ENCODE data around the gene RGPD4. TPM values are rescaled to one million over a fixed set of nuclear protein-coding genes. Genes with fewer than 3 reads are reported as not detected.

Gene RGPD4
- total RNA-seq, 1 experiment from 2014 or later, result 0.07 TPM

DNA sequence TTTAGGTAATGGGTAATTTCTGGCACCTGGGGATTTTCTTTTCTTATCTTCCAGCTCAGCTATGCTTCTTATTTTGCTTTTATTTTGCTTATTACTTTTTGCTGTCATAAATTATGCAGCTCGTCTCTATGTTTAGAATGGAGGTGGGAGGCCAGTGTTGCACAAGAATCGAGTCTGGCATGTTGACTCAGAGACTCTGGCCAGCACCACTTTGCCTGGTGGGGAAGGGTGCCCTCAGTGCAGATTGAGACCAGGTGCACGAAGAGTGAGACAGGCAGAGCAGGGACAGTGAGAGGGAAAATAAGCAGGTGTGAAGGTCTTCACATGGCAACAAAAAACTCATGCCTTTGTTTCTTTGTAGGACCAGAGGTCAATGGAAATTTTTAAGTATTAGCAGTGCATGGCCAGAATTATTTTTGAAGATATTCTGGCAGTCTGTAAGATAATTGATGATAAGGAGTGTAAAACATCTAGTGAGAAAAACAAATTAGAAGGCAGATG lies 100.4 kb downstream of the RGPD4 start:
- Histone ChIP-seq H3K4me2 (ENCODE audit: low read length) (no peak overlapping the region), H3K79me2 (ENCODE audit: insufficient read depth, low read length) (no peaks in the 10 kb centered on the region), H3K27ac (ENCODE audit: low read depth, low read length) (no peak overlapping the region), H3K9me3 (ENCODE audit: control insufficient read depth in 1 of 2, insufficient read depth in 1 of 2, low read depth in 1 of 2, low read length in 2 of 2) (peaks cover 0 to 8% of the 10 kb centered on the region in 2 experiments; a peak in 2 of 4 replicates), H3K4me1 (ENCODE audit: control insufficient read depth in 1 of 2, insufficient read depth in 2 of 2, low read length in 2 of 2) (no peaks in the 10 kb centered on the region), H3K9me2 (ENCODE audit: insufficient read depth) (no peaks in the 10 kb centered on the region), H3K9ac (ENCODE audit: low read length) (no peak overlapping the region), H3K4me3 (replicated peaks in 1 of 2; ENCODE audit: low read depth in 1 of 2, low read length in 2 of 2) (no peak overlapping the region), H2AFZ (ENCODE audit: low read depth, low read length, poor library complexity, severe bottlenecking) (no peak overlapping the region), H3K36me3 (ENCODE audit: control insufficient read depth in 1 of 2, insufficient read depth in 2 of 2, low read length in 2 of 2) (no peaks in the 10 kb centered on the region), H3K27me3 (ENCODE audit: insufficient read depth, low read length) (no peaks in the 10 kb centered on the region), H4K20me1 (ENCODE audit: insufficient read depth) (no peaks in the 10 kb centered on the region)
- no peak for ATAC-seq
- TF ChIP-seq, protein P1, sequence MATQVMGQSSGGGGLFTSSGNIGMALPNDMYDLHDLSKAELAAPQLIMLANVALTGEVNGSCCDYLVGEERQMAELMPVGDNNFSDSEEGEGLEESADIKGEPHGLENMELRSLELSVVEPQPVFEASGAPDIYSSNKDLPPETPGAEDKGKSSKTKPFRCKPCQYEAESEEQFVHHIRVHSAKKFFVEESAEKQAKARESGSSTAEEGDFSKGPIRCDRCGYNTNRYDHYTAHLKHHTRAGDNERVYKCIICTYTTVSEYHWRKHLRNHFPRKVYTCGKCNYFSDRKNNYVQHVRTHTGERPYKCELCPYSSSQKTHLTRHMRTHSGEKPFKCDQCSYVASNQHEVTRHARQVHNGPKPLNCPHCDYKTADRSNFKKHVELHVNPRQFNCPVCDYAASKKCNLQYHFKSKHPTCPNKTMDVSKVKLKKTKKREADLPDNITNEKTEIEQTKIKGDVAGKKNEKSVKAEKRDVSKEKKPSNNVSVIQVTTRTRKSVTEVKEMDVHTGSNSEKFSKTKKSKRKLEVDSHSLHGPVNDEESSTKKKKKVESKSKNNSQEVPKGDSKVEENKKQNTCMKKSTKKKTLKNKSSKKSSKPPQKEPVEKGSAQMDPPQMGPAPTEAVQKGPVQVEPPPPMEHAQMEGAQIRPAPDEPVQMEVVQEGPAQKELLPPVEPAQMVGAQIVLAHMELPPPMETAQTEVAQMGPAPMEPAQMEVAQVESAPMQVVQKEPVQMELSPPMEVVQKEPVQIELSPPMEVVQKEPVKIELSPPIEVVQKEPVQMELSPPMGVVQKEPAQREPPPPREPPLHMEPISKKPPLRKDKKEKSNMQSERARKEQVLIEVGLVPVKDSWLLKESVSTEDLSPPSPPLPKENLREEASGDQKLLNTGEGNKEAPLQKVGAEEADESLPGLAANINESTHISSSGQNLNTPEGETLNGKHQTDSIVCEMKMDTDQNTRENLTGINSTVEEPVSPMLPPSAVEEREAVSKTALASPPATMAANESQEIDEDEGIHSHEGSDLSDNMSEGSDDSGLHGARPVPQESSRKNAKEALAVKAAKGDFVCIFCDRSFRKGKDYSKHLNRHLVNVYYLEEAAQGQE (IDR thresholded peaks at IDR 0.05; ENCODE audit: low read depth), result no peak
- POLR2A ChIA-PET, result no interaction called here
- no TSS peak for BruUV-seq (replicated peaks)
- CTCF ChIA-PET, result no interaction called here
- no peak for DNase-seq (ENCODE audit: low read depth, low spot score)
- RAD21 ChIA-PET (ENCODE audit: low non-redundant PET in 1 of 2, low total read pairs in 2 of 2, uncharacterized antibody in 2 of 2, unreplicated experiment in 2 of 2), result no interaction called here
- intact Hi-C loops (cut with micrococcal nuclease), result no loop called here

- no peak for DNase-seq (ENCODE audit: low read depth, low spot score)
- no peaks in the 10 kb centered on the region for H4K20me1 ChIP-seq (ENCODE audit: insufficient read depth)
- ChIA-PET RAD21 (ENCODE audit: low non-redundant PET in 1 of 2, low total read pairs in 2 of 2, uncharacterized antibody in 2 of 2, unreplicated experiment in 2 of 2) (no interaction called here), CTCF (no interaction called here), POLR2A (no interaction called here)
- ATAC-seq, result no peak
- no peaks in the 10 kb centered on the region for H3K36me3 ChIP-seq (ENCODE audit: control insufficient read depth in 1 of 2, insufficient read depth in 2 of 2, low read length in 2 of 2)
- no peaks in the 10 kb centered on the region for H3K27me3 ChIP-seq (ENCODE audit: insufficient read depth, low read length)
- H2AFZ ChIP-seq (ENCODE audit: low read depth, low read length, poor library complexity, severe bottlenecking), result no peak overlapping the region
- H3K4me1 ChIP-seq (ENCODE audit: control insufficient read depth in 1 of 2, insufficient read depth in 2 of 2, low read length in 2 of 2), result no peaks in the 10 kb centered on the region
- TF ChIP-seq TCF7L2 (IDR thresholded peaks at IDR 0.05; ENCODE audit: borderline replicate concordance, extremely low read depth, insufficient read depth, insufficient read length) (no peak), EZH2phosphoT487 (IDR thresholded peaks at IDR 0.05; ENCODE audit: borderline replicate concordance) (no peak), YY1 (IDR thresholded peaks at IDR 0.05; ENCODE audit: extremely low read depth, insufficient replicate concordance, low read depth, low read length) (no peak), POLR2A (IDR thresholded peaks at IDR 0.05; ENCODE audit: borderline replicate concordance, extremely low read depth, insufficient read depth, insufficient read length) (no peak), ZNF274 (IDR thresholded peaks at IDR 0.05; ENCODE audit: low read depth, low read length) (no peak), RAD21 (IDR thresholded peaks at IDR 0.05; ENCODE audit: low read depth) (no peak), CBX3 (IDR thresholded peaks at IDR 0.05; ENCODE audit: low read depth) (no peak), CEBPB (IDR thresholded peaks at IDR 0.05; ENCODE audit: low read depth) (no peak), FOSL1 (IDR thresholded peaks at IDR 0.05; ENCODE audit: low read depth) (no peak), JUND (IDR thresholded peaks at IDR 0.05) (no peak), ELF1 (IDR thresholded peaks at IDR 0.05; ENCODE audit: borderline replicate concordance, low read depth) (no peak), ATF3 (IDR thresholded peaks at IDR 0.05) (no peak)
- TF ChIP-seq, protein P1 (IDR thresholded peaks at IDR 0.05; ENCODE audit: low read depth), result no peak
- TF ChIP-seq, protein P2, sequence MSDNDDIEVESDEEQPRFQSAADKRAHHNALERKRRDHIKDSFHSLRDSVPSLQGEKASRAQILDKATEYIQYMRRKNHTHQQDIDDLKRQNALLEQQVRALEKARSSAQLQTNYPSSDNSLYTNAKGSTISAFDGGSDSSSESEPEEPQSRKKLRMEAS (IDR thresholded peaks at IDR 0.05), result no peak
- no TSS peak for BruUV-seq (replicated peaks)
- H3K4me3 ChIP-seq (replicated peaks in 1 of 2; ENCODE audit: low read depth in 1 of 2, low read length in 2 of 2), result no peak overlapping the region
- H3K79me2 ChIP-seq (ENCODE audit: insufficient read depth, low read length), result no peaks in the 10 kb centered on the region
- no peak overlapping the region for H3K4me2 ChIP-seq (ENCODE audit: low read length)
- intact Hi-C loops (cut with micrococcal nuclease), result loop anchor here (10.0 kb wide), 1 partner anchor 653 kb away; no protein-coding TSS in a partner anchor
- H3K9me2 ChIP-seq (ENCODE audit: insufficient read depth), result no peaks in the 10 kb centered on the region
- H3K27ac ChIP-seq (ENCODE audit: low read depth, low read length), result no peak overlapping the region
- H3K9me3 ChIP-seq (ENCODE audit: control insufficient read depth in 1 of 2, insufficient read depth in 1 of 2, low read depth in 1 of 2, low read length in 2 of 2), result peaks cover 0 to 8% of the 10 kb centered on the region in 2 experiments; a peak in 1 of 4 replicates
- no peak overlapping the region for H3K9ac ChIP-seq (ENCODE audit: low read length)
These were observed 104.7 kb downstream of the RGPD4 start for GRCh38 chr2:107931412-107931811.

Measured in HCT116 (cell line).